GM06990 (cell line): ENCODE data around the gene IL33.

Source experiments
- DNase-seq: peaks from one replicate; pipeline ENCODE4 v3.0.0-alpha.2; 2011; ENCODE audit not compliant: insufficient read length; ENCODE audit errors: extremely low read depth
- H3K27me3 ChIP-seq: replicated peaks from 2 replicates; pipeline ENCODE4 v1.6.0; 2011; ENCODE audit warnings: low read length; ENCODE audit not compliant: control insufficient read depth, insufficient read depth
- H3K36me3 ChIP-seq: 2 replicates; pipeline ENCODE4 v1.5.1; 2011; ENCODE audit warnings: low read length; ENCODE audit not compliant: control insufficient read depth, insufficient read depth
- H3K4me3 ChIP-seq: replicated peaks from 2 replicates; pipeline ENCODE4 v1.5.1; 2011; ENCODE audit warnings: low read depth, mild to moderate bottlenecking, control low read depth, low read length
- TF ChIP-seq, protein P1 (sequence below): IDR thresholded peaks from 2 replicates; pipeline ENCODE4 v1.5.1; 2011; ENCODE audit warnings: low read length, control low read depth, mild to moderate bottlenecking, inconsistent platforms; ENCODE audit not compliant: insufficient read depth, poor library complexity, severe bottlenecking

The IL33 gene

DNA sequence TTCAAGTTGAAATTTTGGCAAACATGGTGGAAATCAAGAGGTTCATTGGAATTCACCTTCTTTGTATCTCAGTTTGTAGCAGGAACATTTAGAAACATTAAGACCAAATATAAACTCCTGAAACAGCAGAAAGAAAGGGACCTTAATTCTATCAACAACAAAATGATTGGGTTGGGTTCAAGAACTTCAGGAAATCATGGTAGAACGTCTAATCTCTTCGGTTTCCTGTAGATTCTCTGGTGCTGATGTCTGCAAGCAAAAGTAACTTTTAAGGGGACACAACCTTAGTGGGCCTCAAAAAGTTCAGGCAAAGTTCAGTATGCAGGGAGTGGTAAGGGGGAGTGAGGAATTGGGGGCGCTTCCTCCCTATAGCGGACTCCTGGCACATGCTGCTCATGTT is 3.4 kb downstream of the IL33 start:
- Histone ChIP-seq H3K4me3 (no peak overlapping the region), H3K27me3 (no peaks in the 10 kb centered on the region), H3K36me3 (no peaks in the 10 kb centered on the region)
- DNase-seq: no peak
- TF ChIP-seq, protein P1, sequence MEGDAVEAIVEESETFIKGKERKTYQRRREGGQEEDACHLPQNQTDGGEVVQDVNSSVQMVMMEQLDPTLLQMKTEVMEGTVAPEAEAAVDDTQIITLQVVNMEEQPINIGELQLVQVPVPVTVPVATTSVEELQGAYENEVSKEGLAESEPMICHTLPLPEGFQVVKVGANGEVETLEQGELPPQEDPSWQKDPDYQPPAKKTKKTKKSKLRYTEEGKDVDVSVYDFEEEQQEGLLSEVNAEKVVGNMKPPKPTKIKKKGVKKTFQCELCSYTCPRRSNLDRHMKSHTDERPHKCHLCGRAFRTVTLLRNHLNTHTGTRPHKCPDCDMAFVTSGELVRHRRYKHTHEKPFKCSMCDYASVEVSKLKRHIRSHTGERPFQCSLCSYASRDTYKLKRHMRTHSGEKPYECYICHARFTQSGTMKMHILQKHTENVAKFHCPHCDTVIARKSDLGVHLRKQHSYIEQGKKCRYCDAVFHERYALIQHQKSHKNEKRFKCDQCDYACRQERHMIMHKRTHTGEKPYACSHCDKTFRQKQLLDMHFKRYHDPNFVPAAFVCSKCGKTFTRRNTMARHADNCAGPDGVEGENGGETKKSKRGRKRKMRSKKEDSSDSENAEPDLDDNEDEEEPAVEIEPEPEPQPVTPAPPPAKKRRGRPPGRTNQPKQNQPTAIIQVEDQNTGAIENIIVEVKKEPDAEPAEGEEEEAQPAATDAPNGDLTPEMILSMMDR: no peak

- TF ChIP-seq, protein P1: no peak
These were observed 4.4 kb downstream of the IL33 start for GRCh38 chr9:6219981-6220380.

DNA sequence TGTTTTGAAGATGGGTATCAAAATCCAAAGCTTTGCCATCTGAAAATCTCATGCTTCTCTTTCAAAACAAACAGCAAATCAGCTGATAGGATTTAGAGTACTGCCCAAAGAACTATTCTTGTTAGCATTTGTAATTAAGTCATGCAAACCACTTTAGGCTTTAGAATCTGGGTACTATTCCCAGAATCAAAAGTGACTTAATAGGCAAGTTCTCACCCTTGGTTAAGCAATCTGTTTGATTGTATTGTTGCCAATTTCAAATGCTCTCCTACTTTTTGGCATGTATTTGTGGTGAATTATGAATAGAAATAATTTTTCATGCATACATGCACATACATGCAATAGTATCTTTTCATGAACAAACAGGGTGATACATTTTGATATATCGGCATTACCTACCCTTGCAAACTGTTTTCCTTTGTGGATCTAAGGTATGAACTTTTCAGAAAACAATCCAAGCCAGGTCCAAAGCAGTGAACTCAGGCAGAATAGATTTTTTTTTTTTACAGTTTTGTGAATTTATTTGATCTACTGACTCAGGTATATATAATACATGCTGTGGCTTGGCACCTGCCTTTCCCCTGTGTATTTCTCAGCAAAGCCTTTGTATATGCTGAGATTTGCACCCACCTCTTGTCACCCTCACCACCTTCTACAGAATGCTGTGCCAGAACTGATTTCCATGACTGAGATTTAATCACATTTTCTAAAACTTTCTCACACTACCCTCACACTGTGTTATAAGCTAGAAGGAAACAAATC is 9.0 kb downstream of the IL33 start:
- TF ChIP-seq, protein P1: no peak
- H3K27me3 ChIP-seq: no peaks in the 10 kb centered on the region

More at GRCh38 chr9:6219981-6220380, 4.4 kb downstream of the IL33 start:
- Histone ChIP-seq H3K27me3 (no peaks in the 10 kb centered on the region), H3K36me3 (no peaks in the 10 kb centered on the region), H3K4me3 (no peak overlapping the region)
- DNase-seq: no peak

GRCh38 chr9:6226696-6227095 is 11.1 kb downstream of the IL33 start:
- Histone ChIP-seq H3K27me3 (no peaks in the 10 kb centered on the region), H3K36me3 (no peaks in the 10 kb centered on the region), H3K4me3 (no peak overlapping the region)
- TF ChIP-seq, protein P1: no peak
- no peak for DNase-seq

More for the DNA sequence above, 9.0 kb downstream of the IL33 start:
- no peak for DNase-seq
- Histone ChIP-seq H3K4me3 (no peak overlapping the region), H3K36me3 (no peaks in the 10 kb centered on the region)

GRCh38 chr9:6229186-6229585 is 13.6 kb downstream of the IL33 start:
- no peak for DNase-seq
- H3K36me3 ChIP-seq: no peaks in the 10 kb centered on the region
- H3K4me3 ChIP-seq: no peak overlapping the region
- no peaks in the 10 kb centered on the region for H3K27me3 ChIP-seq
- TF ChIP-seq, protein P1: no peak
